ENCODE measurements around the gene HEXD.

- TF ChIP-seq POLR2A (IDR thresholded peaks at IDR 0.05) (no peak), CTCF (IDR thresholded peaks at IDR 0.05) (no peak)
These were observed 59.8 kb downstream of the HEXD start for GRCh38 chr17:82477934-82478333.
